Panc1 (cell line): ENCODE measurements around the gene SLCO4A1.

ENCODE experiments used
- POLR2AphosphoS5 ChIP-seq: IDR thresholded peaks from 2 replicates; pipeline ENCODE4 v1.6.1; 2012; ENCODE audit warnings: mild to moderate bottlenecking, low read depth, low read length, moderate library complexity
- TCF7L2 ChIP-seq: IDR thresholded peaks from 2 replicates; pipeline ENCODE4 v1.6.1; 2011; ENCODE audit warnings: mild to moderate bottlenecking, low read depth, low read length, inconsistent platforms
- TF ChIP-seq, protein P1 (sequence below), 2 experiments: IDR thresholded peaks; 2 replicates each; pipeline ENCODE4 v1.6.1; 2011 to 2012; ENCODE audit warnings: low read depth in 2 of 2, control low read depth in 1 of 2, low read length in 1 of 2, mild to moderate bottlenecking in 1 of 2, moderate library complexity in 1 of 2; ENCODE audit not compliant: insufficient read depth in 1 of 2
- TF ChIP-seq, protein P2 (sequence below): fragments of 450-650 bp; IDR thresholded peaks from 2 replicates; pipeline ENCODE4 v1.5.1; 2017; ENCODE audit warnings: mild to moderate bottlenecking

DNA sequence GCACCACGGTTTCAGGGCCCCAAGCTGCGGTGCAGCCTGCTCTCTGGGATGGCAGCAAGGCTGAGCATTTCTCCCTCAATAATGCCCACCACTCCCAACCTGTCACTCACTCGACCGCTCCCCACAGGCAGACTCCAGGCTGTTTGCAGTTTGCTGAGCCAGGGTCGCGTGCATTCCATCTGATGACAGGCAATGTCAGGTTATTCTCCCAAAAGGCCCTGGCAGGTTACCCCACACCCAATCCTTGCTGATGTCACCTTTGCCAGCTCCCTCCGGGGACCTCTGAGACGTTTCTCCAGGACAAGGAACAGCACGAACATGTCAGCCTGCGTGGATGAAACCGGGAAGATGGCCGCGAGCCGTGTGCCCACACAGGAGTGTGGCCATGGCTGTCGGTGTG lies 7.1 kb upstream of the SLCO4A1 start:
- TF ChIP-seq, protein P1, sequence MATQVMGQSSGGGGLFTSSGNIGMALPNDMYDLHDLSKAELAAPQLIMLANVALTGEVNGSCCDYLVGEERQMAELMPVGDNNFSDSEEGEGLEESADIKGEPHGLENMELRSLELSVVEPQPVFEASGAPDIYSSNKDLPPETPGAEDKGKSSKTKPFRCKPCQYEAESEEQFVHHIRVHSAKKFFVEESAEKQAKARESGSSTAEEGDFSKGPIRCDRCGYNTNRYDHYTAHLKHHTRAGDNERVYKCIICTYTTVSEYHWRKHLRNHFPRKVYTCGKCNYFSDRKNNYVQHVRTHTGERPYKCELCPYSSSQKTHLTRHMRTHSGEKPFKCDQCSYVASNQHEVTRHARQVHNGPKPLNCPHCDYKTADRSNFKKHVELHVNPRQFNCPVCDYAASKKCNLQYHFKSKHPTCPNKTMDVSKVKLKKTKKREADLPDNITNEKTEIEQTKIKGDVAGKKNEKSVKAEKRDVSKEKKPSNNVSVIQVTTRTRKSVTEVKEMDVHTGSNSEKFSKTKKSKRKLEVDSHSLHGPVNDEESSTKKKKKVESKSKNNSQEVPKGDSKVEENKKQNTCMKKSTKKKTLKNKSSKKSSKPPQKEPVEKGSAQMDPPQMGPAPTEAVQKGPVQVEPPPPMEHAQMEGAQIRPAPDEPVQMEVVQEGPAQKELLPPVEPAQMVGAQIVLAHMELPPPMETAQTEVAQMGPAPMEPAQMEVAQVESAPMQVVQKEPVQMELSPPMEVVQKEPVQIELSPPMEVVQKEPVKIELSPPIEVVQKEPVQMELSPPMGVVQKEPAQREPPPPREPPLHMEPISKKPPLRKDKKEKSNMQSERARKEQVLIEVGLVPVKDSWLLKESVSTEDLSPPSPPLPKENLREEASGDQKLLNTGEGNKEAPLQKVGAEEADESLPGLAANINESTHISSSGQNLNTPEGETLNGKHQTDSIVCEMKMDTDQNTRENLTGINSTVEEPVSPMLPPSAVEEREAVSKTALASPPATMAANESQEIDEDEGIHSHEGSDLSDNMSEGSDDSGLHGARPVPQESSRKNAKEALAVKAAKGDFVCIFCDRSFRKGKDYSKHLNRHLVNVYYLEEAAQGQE (IDR thresholded peaks at IDR 0.05; ENCODE audit: insufficient read depth in 1 of 2, low read depth in 2 of 2, low read length in 1 of 2), result no peak
- TF ChIP-seq, protein P2, sequence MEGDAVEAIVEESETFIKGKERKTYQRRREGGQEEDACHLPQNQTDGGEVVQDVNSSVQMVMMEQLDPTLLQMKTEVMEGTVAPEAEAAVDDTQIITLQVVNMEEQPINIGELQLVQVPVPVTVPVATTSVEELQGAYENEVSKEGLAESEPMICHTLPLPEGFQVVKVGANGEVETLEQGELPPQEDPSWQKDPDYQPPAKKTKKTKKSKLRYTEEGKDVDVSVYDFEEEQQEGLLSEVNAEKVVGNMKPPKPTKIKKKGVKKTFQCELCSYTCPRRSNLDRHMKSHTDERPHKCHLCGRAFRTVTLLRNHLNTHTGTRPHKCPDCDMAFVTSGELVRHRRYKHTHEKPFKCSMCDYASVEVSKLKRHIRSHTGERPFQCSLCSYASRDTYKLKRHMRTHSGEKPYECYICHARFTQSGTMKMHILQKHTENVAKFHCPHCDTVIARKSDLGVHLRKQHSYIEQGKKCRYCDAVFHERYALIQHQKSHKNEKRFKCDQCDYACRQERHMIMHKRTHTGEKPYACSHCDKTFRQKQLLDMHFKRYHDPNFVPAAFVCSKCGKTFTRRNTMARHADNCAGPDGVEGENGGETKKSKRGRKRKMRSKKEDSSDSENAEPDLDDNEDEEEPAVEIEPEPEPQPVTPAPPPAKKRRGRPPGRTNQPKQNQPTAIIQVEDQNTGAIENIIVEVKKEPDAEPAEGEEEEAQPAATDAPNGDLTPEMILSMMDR, result no peak
- TF ChIP-seq POLR2AphosphoS5, result no peak
- no peak for TF ChIP-seq TCF7L2
